Kidney glomerular epithelial cell (primary cell): ENCODE results near the gene HADH.
A peak's percentile ranks its signal among the peaks of the same experiment; 100 is the strongest.
"Not testable (repeated sequence)": the region's sequence is repeated elsewhere in the genome, so short reads cannot be mapped to it uniquely, and the experiment has no call there.

Experiments used
- DNase-seq: peaks from one replicate; lab custom pipeline; 2025; lab: John Stamatoyannopoulos, UW

Gene HADH

GRCh38 chr4:107996949-107997788, 7.5 kb downstream of the HADH start:
- DNase-seq = no peak

DNA sequence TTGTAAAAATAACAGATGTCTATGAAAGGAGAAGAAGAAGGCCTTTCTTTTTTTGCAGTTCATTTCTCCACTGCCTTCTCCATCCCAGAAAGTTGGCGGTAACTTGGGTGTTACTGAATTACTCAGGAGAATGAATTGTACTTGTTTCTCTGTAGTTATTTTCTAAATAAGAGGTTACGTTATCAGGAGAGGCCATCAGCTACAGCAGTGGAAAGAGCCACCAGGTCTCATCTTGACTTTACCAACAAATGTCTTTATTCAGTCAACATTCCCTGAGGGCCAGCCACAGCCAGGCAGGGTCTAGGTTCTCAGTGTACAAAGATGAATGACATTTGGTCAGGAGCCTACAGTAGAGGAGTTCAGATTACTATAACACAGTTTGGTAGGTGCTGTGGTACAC, 8.1 kb downstream of the HADH start:
- no peak for DNase-seq

DNA sequence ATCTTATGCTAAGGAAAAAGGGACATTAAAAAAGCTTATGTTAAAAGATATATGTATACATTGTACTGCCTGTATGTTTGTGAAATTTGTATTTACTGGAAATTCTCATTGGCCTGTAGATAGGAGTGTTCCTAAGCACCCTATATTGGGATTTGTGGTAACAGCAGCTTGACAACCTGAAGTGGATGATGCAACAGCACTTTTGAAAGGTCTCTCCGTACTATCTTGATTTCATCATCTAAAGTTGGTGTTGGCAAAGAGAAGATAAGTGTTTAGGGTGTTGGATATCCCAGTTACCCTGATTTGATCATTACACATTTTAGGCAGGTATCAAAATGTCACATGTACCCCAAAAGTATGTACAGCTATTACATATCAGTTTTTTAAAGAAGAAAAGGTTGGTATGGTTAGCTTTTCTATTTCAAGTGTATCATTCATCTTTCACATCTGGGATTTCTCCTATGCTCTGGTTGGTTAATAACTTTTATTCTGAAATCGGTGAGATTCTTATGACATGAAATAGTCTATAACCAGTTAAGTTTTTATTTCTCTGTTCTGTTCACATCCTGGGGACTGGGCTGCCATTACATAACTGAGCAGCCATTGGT, 10.3 kb downstream of the HADH start:
- DNase-seq = no peak

- no peak for DNase-seq
Observed at GRCh38 chr4:108001540-108002135, 11.9 kb downstream of the HADH start.

DNA sequence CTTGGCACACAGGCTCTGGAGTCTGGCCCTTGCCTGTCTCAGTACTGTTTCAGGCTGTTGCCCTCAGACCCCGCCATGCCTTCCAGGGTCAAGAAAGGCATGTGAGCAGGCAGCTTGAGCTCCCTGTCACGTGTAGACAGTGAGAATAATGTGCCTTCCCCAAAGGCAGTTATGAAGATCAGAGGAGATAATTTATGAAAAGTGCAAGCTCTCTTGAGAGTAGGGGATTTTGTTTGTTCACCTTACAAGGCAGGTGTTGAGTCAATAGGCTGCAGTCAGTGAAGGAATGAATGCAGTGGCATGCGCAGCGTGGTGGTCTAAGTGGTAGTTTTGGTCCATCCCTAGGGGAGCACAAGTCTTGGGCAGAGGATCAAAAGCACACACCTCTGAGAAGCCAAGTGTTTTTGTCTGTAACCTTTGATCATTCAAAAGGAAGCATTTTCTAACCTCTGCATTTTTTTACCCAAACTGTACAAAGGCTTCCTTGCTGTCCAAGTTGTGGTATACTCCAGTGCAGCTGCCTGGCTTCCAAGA, 14.4 kb downstream of the HADH start:
- DNase-seq = no peak

DNA sequence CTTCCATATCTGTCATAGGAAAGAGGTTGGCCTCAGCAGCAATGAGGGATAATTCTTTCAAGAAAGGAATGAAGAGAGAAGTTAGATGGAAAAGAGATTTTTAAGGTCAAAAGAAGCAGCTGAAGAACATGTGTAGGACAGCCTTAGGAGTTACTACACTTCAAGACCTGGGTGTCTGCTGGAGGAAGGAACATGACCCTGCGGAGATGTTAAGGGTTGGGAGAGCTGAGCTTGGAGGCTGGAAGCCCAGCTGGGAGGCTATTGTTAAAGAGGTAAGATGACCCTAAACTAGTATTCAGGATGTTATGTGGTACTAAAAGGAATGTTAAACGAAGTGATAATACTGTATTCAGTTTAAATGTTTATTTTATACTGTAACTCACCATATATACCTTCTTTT, 15.0 kb downstream of the HADH start:
- DNase-seq = no peak

DNA sequence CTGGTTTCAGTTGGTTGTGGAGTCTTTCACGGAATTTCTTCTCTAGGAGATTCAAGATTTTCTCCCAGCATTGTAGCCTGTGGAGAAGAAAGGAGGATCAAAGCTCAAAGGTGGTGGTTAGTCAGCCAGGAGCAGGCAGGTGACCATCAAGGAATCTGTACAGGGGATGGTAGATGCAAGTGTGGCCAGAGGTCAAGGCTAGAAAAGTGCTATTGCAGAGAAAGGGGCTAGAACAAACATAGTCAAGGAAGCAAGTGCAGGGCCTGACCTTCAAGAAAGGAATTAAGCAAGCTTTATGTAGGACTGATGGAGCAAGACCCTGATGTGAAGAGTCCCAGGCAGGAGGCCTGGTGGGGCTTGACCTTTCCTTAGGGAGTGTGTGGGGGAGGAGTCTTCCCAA, 16.1 kb downstream of the HADH start:
- DNase-seq = no peak

- DNase-seq = no peak
Observed at GRCh38 chr4:108006361-108006760, 16.7 kb downstream of the HADH start.

DNA sequence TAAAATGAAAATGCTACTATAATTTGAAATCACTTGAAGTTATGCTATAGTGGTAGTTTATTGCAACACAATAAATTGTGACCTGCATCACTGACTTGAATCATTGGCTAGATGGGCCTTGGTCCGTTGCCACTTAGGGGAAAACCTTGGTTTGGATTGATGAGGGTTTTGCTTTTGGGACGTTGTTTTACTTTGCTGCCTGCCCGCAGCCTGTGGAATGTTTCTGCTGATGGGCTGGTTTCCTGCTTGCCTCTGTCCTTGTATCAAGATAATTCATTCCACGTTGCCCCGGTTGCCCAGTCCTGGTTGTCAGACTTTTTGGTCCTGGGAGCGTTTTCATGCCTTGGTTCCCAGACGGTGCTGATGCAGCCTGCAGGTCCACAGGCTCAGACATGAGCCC, 18.3 kb downstream of the HADH start:
- no peak for DNase-seq

DNA sequence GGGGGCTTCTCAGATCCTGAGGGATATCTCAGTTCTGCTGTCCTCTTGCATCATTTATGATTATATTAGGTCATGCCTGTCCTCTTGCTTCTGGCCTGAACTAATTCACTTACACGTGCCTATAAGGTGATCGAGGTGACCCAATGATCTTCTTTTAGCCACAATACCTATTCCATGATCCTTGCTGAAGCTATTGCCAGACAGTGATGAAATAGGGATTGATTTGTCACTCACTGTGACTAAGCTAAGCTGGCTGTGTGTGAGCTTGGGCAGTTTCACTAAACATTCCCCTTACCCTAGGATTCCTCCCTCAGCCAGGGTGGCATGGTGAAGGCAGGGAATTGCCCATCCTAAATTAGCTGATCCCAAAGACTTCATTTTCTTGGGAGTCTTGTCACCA, 19.0 kb downstream of the HADH start:
- no peak for DNase-seq

- peak; percentile 49 for DNase-seq
Observed at GRCh38 chr4:108010167-108010566, 20.5 kb downstream of the HADH start.

- not testable (repeated sequence) for DNase-seq
Observed at GRCh38 chr4:108012382-108012781, 22.7 kb downstream of the HADH start.

DNA sequence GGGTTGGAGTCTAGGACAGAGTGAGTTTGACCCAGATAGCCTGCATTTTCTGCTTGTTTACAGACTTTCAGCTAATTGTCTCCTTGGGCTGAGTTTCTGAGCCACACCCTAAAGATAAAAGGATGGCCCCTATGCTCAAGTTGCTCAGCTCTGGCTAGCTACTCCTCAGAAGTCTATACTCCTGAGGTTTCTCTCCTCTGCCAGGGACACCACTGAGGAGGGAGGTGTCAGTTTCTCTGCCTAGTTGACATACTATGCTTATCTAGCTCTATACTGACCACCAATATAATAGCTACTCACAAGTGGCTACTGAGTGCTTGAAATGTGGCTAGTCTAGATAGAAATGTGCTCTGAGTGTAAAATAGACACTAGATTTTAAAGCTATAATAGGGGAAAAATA, 23.6 kb downstream of the HADH start:
- DNase-seq = no peak

DNA sequence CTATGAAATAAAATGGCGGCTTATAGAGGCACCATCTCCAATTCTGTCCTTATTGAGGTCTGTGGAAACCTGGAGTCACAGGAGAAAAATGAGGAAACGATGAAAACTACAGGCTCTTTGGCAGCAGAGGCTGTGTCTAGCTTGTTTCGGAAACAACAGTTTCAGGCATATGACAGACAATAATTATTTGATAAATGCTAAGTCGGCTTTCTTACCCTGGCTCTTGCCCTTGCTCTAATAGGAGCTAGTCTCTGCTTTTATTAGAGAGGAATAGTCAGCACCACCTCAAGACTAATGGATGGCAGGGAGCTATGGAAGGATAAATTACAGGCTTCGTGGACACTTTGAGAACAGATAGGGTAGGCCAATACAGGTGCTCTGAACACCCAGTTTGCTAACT, 24.3 kb downstream of the HADH start:
- no peak for DNase-seq

DNA sequence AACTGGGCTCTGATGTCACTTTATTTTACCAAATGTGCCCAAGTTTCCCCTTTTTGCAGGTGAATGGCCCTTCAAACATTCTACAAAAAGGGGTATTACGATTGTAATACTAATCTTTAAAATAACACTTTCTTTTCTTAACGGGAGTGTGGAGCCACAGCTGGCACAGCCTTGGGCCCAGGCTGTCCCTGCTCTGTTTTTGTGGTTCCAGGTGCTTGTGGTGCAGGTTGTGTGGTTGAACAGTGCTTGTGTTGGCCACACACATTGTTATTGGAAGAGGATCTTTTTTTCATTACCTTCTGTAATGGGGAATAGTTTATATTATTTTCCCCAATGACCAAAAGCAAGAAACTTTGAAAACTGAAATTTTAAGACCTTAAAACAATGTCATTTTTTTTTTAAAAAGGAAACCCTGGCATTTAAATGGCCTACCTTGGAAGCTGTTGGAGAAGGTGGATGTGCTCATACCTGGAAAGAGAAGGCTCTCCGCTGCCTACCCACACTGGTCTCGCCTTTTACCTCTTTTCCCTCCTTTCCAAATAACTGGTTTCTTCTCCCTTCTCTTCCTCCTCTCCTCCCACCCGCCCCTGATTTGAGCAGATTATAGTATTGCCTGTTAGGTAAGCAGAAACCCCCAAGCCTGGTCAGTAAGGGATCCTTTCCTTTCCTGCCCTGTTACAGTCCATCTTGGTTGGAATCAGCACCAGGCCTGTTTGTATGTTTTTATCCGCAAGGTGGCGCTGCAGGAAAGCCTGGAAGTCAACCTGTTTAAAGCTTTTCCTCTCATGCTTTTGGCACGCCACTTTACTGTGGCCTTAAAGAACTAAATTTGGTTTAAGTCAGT, 28.6 kb downstream of the HADH start:
- DNase-seq = peak; percentile 47

DNA sequence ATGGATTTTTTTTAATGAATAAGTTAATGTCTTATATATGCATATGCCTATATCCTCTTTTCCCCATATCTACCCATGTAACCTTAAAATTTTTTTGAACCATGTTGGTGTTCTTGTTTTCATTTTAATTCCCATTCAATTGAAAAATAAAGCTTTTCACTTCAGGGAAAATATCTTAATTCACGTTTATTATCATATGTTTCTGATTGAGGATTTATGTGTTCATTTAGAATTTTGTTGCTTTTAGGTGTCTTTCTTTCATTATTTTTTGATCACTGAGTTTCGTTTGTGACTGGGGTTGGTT, 29.1 kb downstream of the HADH start:
- no peak for DNase-seq

DNA sequence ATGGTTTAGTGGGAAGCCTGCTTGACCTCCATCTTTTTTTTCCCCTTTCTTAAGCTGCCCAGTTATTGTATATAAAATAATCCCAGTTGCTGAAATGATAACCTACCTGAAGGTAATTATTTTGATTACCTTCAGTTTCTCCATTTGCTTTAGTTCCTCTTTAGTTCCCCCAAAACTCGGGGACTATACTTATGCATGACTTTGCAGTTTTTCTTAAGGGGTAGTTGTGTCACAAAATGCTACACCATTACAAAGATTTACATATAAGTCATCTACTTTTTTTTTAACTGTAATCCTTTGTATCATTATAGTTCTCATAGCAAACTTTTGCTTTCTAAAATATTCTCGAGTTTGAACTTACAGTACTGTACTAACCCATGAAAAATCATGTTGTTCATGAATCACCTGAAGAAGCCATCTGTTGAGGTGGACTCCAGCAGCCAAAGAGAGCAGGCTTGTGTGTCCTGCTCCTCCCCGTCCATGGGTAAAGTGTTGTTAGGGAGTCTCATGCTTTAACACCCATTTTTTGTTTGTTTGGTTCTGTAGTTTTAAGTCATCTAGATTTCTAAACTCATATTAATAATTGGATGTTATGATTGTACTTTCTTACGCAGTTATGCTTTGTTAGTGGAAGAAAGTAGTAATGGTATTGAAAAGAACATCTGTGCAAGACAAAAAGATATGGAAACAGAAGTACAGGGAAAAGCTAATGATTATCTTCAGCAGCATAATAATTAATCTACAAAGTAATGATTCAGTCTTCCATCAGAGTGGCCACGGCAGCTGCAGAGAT, 34.6 kb downstream of the HADH start:
- peak; percentile 59 for DNase-seq

DNA sequence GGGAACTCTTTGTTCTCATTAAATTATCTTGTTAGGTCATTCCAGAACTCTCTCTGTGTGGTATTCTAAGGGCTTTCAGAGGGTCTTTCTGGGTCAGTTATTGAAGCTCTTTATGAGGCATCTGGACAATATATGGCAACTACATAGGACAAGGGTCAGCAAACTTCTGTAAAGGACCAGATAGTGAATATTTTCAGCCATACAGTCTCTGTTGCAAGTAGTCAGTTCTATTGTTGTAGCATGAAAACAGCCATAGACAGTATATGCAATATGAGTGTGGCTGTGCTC, 35.1 kb downstream of the HADH start:
- peak; percentile 59 for DNase-seq

GRCh38 chr4:108029016-108029720, 39.5 kb downstream of the HADH start:
- DNase-seq = no peak

- DNase-seq = no peak
Observed at GRCh38 chr4:108029731-108030130, 40.0 kb downstream of the HADH start.

GRCh38 chr4:108030332-108030731, 40.6 kb downstream of the HADH start:
- DNase-seq = peak; percentile 80
